Non-pigmented ciliary epithelial cell (primary cell): Measurements from ENCODE around the gene ESRP2.

Experiments used
- DNase-seq: peaks from one replicate; pipeline ENCODE4 v3.0.0-alpha.2; 2010; ENCODE audit warnings: low read depth

The ESRP2 gene

DNA sequence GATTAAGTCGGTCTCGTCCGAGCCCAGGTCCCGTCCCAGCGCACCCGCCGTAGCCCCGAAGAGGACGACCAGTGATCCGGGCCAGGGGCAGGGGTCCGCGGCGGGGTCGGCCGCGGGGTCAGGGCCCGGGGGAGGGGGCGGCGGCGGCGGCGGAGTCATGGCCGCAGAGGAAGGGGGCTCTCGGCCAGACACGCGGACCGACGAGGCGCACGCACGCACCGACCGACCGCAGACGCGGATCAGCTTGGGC lies at the start of gene ESRP2:
Gene ESRP2, minus strand, starts transcription at position 241 of the 250 bp plus-strand sequence. Its CDS starts 82 bp downstream, at position 159.
- DNase-seq = no peak

GRCh38 chr16:68285683-68286082 lies 49.8 kb upstream of the ESRP2 start:
- no peak for DNase-seq

GRCh38 chr16:68284847-68285246 lies 48.9 kb upstream of the ESRP2 start:
- DNase-seq = no peak

DNA sequence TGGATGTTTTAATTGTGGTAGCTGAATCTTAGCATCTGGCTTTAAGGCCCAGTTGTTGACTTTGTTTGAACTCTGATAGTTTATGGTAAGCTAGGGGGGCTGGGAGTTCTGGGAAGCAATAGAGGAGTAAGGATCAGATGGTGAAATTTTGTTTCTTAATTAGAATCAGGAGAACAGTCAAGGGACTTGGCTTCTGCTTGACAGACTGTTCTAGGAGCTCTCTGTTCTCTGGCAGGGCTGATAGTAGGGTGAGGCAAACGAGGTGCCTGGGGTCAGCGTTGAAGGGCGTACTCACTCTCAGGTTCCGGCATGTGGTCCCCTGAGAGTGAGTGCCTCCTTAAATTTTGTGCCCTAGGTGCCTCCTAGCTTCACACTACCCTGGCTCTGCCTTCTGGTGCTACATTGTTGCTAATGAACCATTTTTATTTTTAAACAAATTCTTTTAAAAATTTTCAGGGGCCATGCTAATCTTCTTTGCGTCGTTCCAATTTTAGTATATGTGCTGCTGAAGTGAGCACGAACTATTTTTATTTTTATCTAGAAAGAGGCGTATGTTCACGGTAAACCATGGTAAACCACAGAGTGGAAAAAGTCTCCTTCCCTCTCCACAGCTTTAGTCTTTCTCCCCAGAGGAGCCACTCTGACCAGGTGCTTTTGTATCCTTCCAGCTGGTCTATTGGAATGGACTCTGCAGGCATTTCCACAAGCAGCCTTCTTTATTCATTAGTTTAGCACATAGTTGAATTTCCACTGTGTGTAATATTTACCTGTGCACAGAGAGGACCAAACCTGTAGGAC lies 48.1 kb upstream of the ESRP2 start:
- DNase-seq = no peak

DNA sequence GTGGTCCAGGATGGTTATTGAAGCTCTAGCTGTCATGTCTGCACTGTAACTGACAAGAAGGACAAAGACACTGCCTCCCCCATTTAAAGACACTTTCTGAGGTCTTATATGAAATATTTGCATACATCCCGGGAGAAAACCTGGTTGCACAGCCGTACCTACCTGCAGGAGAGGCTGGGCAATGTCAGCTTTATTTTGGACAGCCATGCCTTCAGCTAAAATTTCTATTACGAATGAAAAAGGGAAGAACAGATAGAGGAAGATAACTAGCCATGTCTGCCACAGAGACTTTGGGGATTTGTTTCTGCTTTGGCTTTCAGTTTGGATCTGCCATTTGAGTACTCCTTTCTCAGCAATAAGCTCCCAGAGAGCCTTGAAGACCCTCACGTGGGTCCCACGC lies 47.4 kb upstream of the ESRP2 start:
- no peak for DNase-seq

GRCh38 chr16:68282064-68282452 lies 46.1 kb upstream of the ESRP2 start:
- DNase-seq = no peak

DNA sequence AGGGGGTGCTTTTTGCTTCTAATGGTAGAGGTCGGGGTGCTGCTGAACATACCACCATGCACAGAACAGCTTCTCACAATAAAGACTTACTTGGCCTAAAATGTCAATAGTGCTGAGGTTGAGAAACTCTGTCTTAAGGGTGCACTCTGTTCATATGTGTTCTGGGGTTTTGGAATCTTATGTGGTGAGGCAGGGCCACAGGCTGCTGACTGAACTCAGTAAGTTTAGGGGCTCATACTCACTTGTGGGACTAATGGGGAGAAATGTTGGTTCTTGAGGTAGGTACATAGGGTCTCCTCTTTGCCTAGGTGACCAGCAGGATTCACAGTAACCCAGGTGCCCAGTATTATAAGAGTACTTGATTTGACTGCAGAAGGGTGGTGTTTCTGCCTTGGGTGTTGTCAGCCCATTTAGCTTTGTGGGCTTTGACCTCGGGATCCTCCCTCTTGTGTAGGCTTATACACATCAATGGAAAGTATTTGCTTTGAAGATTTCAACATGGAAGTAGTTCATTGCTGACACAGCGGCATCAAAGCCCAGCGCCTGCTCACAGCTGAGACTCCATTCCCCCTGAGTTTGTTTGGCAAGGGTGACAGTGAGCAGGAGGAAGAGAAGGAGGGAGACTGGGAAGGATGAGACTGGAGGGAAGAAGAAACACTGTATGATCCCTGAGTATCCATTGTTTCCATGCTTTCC lies 45.6 kb upstream of the ESRP2 start:
- DNase-seq = no peak

- DNase-seq = no peak
Observed at GRCh38 chr16:68279726-68280558, 44.0 kb upstream of the ESRP2 start.

- no peak for DNase-seq
Observed at GRCh38 chr16:68276223-68276622, 40.3 kb upstream of the ESRP2 start.

DNA sequence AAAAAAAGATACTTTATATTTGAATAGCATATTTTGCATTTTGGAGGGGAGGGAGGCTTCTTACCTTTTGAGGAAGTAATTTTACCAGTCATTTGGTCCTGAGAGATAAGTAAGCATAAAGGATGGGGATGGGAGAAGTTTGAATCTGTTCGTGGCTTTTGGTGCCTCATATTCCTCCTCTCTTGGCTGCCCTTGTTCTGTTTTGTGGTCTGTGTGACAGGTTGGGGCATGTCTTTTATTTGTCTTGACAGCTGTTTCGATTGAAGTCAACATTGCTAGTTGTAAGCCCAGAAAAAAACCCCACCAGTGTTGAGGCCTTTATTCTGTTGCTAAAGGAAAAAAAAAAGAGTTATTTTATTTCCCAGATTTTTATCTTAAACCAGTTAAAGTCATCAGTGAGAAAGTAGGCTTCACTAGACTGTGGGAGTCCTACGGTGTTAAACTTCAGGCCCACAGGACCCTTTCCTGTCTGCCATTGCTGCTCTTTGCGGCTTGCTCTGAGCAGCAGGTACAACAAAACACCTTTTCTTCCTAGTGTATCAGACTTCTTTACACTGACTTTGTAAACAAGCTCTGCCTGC lies 39.8 kb upstream of the ESRP2 start:
- no peak for DNase-seq

GRCh38 chr16:68274441-68274840 lies 38.5 kb upstream of the ESRP2 start:
- DNase-seq = no peak

DNA sequence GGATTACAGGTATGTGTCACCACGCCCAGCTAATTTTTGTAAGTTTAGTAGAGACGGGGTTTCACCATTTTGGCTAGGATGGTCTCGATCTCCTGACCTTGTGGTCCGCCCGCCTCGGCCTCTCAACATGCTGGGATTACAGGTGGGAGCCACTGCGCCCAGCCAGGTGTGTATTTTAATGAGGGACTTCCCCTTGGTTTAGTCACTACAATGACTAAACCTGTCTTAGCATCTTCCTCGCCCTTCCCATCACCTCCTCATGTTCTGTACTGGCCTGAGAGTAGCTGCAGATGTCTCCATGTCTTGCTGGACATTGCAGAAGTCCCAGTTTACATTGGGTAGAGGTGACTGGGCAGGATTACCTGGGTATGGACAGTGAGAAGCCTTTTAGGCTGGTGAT lies 38.0 kb upstream of the ESRP2 start:
- DNase-seq = no peak

DNA sequence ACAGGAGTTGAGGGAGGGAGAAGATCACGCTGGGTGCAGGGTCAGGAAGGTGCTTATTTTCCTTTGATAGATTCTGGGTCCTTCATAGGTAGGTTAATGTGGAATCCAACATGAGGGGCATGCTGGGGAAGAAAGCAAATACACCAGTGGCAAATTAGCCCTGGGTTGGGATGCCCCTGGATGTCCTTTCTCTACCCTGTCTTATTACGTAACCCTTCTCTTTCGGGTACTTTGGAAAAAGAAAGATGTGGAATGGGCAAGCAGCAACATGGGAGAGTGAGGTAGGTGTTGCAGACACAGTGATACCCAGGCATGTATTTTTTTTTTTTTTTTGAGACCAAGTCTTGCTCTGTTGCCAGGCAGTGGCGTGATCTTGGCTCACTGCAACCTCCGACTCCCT lies 37.5 kb upstream of the ESRP2 start:
- no peak for DNase-seq

- no peak for DNase-seq
Observed at GRCh38 chr16:68272507-68273209, 36.7 kb upstream of the ESRP2 start.

DNA sequence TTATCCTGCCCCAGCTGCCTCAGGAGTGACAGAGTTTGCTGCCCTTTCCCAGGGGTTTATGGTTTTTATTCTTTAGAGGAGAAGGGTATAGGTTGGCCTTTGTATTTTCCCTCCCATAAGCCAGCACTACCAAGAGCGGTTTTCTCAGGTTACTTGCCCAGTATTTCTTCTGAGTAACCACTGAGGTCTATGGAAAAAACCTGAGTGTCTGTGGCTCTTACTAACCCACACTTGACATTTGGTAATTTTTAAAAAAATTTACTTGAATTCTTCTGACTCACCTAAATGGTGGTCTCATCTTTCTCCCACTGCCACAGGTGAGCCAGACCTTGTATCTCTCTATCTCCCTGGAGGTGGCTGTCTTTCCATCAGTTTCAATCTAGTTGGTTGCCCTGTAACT lies 34.4 kb upstream of the ESRP2 start:
- no peak for DNase-seq

DNA sequence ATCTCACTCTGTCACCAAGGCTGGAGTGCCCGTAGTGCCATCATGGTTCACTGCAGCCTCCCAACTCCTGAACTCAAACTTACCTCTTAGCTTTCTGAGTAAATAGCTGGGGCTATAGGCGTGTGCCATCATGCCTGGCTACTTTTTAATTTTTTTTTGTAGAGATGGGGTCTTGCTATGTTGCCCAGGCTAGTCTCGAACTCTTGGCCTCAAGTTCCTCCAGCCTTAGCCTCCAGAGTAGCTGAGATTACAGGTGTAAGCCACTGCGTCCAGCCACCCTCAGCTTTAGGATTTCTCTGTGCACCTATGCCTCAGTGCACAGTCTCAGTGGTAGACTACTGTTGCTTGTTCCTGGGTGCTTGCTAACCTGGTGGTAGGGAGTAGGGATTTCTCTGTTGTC lies 33.9 kb upstream of the ESRP2 start:
- DNase-seq = no peak

GRCh38 chr16:68267612-68268405 lies 31.9 kb upstream of the ESRP2 start:
- DNase-seq = no peak

DNA sequence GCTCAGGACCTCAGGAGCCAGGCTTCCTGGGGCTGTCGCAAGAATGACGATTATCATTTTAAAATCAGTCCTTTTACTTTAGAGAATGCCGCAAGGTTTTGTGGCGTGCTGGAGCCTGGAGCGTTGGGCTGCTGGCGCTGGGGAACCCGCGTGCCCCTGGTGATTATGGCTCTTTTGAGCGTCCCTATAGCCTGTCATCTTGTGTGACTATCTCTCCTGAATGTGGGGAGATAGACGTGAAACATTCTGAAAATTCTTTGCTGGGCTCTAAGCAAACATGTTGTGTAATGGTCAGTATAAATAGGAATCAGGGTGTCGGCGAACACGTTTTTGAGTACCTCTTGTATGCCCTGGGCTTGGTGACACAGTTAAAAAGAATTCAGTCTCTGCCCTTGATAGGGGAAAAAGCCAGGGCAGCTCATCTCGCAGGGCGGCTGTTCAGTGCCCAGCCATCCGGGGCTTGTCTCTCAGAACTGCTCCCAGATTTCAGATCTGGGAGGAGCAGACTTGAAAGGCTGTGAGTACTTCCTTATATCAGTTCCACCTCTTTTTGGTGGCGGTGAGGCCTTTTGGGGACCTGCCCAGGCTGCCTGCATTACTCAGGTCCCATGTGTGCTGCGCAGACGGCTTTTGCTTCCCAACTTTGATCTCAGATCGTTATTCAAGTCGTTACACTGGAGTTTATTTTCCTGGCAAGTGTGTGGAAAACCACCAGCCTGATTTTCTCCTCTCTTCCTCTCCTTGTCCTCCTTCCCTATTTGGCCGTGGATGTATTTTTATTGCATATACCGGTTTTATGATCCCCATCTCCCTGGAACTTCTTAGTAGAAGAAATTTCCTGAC lies 29.4 kb upstream of the ESRP2 start:
- no peak for DNase-seq

DNA sequence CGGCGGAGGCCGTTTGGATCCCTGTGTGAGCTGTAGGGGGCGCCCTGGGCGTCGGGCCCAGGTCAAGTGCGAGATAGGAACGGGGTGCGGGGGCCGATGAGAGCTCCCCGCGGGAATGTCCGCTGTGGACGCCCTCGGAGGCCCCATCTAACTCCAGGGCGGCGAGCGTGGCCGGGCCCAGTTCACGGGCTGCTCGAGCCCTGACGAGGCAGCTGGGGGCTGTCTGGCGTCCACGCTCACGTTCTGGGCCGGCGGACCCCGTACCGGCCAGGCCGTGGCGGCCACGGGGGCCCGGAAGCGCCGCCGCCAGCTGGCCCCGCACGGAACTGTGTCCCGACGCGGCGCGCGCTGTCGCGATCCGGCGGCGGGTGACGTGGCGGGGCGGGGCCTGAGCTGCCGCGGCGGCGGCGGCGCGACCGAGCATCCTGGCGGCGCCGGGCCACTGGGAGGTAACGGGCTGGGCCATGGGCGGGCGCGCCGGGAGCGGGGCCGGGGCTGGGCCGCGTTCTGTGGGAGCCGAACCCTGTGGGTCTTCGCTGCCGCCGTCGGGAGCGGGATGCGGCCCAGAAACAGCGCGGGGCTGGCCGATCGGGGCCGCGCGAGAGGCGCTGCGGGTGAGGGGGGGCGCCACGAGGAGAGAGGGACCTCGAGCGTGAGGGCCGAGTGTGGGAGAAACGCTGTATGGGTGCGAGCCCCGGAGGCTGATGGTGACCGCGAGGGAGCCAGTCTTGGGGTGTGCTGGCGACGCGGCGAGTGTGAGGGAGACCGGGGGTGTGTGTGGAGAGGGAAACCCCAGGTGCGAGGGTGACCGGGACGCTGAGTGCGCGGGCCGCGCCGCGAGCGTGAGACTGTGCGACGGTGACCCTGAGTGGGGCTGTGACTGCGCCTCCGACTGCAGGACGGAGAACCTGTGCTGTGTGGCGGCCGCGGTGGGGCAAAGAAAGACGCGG lies 28.5 kb upstream of the ESRP2 start, which contains the start of gene SLC7A6:
Gene SLC7A6, plus strand, starts transcription at position 399 of the 950 bp plus-strand sequence. CDS start 10,201 bp downstream, outside the sequence.
- DNase-seq = peak; percentile 42
